GM20000 (cell line): ENCODE data around the gene EPHA7.

Experiments used
- DNase-seq: peaks from one replicate; pipeline ENCODE4 v3.0.0; 2012; ENCODE audit warnings: low spot score
- CTCF ChIP-seq: IDR thresholded peaks from 2 replicates; pipeline ENCODE4 v1.5.1; 2012; ENCODE audit warnings: mild to moderate bottlenecking, control low read depth; ENCODE audit errors: extremely low read depth, missing control alignments

EPHA7 gene

GRCh38 chr6:93416571-93417420 lies 2.6 kb downstream of the EPHA7 start:
- no peak for TF ChIP-seq CTCF
- DNase-seq, result peak; percentile 47

- DNase-seq, result no peak
- TF ChIP-seq CTCF, result no peak
These were observed 6.2 kb downstream of the EPHA7 start for GRCh38 chr6:93413190-93413589.

GRCh38 chr6:93412452-93412851 lies 6.9 kb downstream of the EPHA7 start:
- no peak for TF ChIP-seq CTCF
- DNase-seq, result no peak

- no peak for TF ChIP-seq CTCF
- DNase-seq, result no peak
These were observed 12.2 kb downstream of the EPHA7 start for GRCh38 chr6:93407186-93407585.

GRCh38 chr6:93403390-93403789 lies 16.0 kb downstream of the EPHA7 start:
- TF ChIP-seq CTCF, result no peak
- no peak for DNase-seq

GRCh38 chr6:93398723-93399122 lies 20.6 kb downstream of the EPHA7 start:
- no peak for TF ChIP-seq CTCF
- DNase-seq, result no peak

- DNase-seq, result no peak
- no peak for TF ChIP-seq CTCF
These were observed 24.9 kb downstream of the EPHA7 start for GRCh38 chr6:93394471-93394870.
